HG03135 (cell line): ENCODE measurements around the gene FMNL2.
"Not testable (repeated sequence)": the region's sequence is repeated elsewhere in the genome, so short reads cannot be mapped to it uniquely, and the experiment has no call there.

Source experiments
- ATAC-seq: cut with Tn5 transposase; IDR thresholded peaks from one replicate; pipeline ENCODE4 v1.9.1; 2021; ENCODE audit warnings: mild to moderate bottlenecking, moderate library complexity; ENCODE audit not compliant: unreplicated experiment

The FMNL2 gene

DNA sequence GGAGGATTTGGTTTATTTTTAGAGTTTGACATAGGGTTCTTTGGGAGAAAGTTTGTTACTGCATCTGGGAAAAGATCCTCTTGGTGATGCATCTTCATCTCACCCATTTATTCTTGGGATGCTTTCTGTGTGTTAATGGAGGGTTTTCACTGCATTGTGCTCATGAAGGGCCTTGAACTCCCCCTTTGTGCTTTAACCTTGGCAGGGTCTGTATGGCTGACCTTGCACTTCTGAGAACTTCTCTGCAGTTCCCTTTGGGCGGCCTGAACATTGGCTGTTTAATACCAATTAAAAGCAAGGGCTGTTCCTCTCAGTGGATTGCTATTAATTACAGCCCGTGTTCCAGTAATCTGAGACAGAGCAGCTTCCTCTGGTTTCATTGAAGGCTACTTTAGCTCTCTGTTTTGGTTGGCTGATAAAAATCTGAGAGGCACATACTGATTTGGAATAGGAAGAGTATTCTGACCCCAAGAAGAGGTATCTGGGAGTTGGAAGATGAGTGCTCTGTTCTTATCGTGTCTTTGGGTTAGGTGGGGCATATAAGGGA lies 37.5 kb downstream of the FMNL2 start:
- no peak for ATAC-seq

DNA sequence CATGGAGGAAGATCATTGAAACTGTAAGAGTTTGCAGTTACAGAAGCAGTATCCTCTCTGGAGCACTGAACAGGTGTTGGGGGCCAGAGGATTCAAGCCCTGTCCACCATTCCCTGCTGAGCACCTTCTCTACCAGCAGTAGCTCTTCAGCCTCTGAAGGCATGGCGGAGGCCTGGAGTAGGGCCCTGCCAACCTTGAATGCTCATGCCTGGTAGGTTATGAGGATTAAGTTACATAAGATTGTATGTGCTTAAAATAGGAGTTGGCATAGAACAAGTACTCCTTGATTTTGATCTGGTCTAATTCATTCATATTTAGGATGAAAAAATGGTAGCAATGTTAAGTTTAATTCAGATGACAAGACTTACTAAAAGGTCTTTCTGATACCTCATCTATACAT lies 40.2 kb downstream of the FMNL2 start:
- no peak for ATAC-seq

DNA sequence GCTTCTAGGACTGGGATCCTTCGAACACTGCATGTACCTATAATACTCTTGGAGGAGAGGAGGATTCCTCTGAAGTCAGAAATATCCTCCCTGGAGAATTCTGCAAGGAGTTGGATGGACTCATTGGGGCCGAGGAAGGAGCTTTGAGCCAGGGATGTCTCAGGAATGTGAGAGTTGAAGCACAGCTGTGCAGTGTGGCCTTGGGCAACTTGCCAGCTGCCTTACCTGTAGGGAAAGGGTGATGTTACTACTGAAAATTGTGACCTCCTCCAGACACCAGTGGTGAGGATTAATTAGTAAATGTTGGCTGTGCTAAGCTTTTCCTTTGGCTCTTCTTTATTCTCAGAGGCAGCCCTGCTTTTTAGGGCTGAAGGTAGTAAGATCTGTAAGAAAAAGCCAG lies 41.4 kb downstream of the FMNL2 start:
- ATAC-seq, result no peak

DNA sequence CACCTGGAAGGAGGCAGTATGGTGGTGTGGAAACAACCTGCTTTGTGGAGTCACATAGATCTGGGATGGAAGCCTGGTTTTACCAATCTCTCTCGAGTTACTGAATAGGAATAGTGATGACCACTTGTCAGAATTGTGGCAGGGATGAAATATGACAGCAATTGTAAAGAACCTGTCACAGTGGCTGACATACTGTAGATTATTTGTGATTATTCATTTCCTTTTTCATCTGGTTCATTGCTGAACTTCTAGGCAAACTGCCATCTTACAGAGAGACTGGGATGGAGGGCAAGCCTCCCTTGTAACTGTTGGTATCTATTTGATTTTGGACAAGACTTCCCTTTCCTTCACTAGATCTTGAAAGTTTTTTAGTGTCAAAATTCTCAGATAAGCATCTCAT lies 42.0 kb downstream of the FMNL2 start:
- no peak for ATAC-seq

DNA sequence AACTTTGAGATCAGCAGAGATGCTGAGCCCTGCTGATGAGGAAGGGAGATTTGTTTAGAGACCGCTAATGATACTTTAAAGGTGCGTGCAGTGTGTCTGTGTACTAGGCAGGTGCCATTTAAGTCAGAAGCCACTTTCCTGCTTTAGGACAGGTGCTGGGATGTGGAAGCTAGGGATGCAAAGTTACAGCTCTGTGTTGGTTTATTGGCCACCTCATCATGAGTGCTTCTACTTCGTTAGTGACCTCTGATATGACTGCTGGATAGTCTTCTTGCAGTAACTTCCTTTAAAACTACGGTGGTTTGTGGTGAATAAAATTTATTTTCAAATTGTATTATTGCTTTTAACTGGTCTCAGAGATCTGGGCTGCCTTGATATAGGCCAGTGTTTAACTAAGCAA lies 44.1 kb downstream of the FMNL2 start:
- no peak for ATAC-seq

DNA sequence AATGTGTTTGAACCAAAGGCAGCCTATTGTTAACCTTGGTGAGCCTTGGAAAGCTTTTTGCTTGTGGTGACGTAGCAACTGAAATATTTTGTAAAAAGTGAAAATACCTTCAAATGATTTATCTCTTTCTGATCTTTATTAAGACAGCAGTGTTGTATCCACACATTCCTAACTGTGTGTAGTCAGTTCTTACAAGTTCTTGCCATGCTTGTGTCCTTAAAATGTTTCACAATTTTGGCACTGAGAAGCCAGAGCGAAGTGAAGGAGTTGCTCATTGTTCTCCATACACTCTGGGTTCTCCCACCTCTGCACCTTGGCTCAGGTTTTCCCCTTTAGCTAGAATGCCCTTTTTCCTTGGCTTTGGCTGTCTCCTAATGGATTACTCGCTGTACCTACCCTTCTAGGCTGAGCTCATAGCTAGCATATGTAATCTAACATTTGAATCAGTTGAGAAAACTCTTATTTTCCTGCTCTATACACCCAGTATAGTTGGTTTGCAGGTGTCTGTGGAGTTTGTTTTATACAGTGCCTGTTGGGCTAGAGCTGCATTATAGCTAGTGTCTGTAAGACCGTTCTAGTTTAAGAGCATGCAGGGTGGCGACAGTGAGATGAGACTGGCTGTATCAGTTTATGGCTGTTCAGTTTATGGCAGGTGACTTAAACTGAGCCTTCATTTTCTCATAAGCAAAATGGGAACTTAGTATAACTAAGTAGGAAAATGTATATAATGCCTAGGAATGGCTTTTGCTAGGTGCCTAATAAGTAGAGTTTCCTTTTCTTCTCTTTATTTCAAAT lies 45.5 kb downstream of the FMNL2 start:
- no peak for ATAC-seq

DNA sequence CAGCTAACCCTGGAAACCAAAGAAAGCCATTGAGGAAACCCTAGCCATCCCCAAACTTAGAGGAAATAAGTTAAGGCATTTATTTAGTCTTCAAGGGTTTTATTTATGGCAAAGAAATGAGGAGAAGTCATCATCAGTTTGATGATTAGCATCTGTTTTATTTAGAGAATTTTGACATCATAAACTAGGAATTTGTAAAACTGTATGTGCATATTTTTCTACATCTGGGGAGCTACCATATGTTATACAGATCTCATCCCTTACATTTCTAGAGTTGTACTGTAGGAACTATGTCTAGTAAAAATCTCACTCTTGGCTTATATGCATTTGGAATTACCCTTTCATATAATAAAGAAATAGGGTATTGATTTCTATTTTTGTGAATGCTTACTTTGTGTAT lies 48.7 kb downstream of the FMNL2 start:
- ATAC-seq, result no peak

DNA sequence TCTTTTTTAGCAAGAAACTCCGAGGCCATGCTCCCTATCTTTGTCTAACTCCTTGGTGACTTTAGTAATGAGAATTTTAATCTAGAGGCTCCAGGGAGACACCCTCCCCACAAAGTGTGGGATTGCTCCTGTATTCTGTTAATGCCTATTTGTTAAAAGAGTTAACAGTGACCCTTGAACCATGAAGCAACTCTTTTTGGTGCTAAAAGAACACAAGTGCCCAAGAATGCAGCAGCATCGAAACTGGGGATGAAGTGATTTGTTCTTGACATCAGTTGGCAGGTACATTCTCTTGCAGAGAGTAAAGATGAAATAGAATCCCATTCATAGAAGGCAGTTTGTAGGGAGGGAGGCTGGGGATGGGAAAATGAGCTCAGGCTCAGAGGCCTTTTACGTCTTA lies 50.0 kb downstream of the FMNL2 start:
- ATAC-seq, result no peak

DNA sequence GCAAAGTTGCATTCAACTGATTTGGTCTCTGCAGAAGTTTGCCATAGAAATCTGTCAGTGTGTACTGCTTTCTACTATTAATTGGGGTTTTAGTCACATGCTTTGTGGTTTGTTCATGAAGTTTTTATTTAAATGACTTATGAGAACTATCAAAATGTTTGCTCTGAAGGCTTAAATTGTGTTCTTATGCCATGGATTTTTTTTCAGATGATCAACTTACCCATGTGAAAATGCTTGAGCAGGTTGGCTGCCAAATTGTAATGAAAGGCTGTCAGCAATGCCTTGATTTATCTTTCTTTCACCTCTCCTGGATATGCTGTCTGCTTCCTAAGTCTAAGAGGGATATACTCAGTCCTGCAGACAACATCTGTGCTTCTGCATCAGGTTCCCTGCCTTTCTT lies 50.7 kb downstream of the FMNL2 start:
- ATAC-seq, result no peak

DNA sequence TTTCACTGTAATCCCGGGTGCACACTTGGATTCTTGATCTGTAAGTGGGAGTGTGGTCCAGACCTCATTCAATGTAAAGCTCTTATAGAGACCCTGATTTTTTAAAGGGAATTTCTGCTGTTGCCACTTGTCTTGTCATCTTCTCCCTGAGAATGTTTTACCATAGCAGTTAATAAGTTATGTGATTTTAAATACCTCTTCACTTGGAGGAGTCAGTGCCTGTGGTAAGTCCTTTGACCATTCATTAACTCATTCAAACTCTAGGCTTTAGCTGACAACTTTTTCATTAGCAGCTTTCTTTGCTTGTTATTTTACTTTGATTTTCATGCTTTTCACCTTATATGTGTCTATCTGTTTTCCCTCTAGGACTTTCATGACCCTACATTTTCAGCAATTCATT lies 51.3 kb downstream of the FMNL2 start:
- no peak for ATAC-seq

DNA sequence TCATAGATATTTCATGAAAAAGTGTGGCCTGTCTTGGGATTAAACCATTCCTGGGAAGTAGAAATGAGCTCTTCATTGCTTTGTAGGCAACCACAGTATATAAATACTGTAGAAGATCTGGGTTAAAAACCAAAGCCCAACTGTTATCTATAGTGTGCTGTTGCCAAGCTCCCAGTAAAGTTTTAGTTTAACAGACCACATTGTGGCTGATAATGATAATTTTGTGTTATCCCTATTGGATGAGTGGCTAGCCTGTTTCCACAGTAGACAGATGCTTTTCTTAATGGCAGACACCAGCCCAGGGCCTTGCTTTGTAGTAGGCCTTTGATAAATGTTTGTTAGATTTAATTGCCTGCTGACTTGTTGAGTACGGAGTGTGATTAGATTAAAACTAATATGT lies 52.1 kb downstream of the FMNL2 start:
- ATAC-seq, result no peak

DNA sequence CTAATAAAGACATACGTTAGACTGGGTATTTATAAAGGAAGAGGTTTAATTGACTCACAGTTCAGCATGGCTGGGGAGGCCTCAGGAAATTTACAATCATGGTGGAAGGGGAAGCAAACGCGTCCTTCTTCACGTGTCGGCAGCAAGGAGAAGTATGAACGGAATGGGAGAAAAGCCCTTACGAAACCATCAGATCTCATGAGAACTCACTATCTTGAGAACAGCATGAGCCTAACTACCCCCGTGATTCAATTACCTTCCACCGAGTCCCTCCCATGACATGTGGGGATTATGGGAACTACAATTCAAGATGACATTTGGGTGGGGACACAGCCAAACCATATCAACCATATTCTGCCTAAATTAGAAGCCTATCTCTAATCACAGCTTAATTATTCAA lies 53.3 kb downstream of the FMNL2 start:
- not testable (repeated sequence) for ATAC-seq

DNA sequence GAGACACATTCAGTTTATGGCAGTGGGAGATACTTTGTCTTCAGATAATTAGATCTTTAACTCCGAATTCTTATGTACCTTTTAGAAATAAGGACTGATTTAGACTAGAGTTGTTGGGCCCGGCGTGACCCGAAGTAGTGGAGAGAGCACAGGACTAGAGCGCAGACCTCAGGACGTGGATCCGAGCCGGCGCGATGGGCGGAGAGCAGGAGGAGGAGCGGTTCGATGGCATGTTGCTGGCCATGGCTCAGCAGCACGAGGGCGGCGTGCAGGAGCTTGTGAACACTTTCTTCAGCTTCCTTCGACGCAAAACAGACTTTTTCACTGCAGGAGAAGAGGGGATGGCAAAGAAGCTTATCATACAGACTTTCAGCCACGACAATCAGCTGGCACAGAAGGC lies 54.5 kb downstream of the FMNL2 start:
- ATAC-seq, result no peak

DNA sequence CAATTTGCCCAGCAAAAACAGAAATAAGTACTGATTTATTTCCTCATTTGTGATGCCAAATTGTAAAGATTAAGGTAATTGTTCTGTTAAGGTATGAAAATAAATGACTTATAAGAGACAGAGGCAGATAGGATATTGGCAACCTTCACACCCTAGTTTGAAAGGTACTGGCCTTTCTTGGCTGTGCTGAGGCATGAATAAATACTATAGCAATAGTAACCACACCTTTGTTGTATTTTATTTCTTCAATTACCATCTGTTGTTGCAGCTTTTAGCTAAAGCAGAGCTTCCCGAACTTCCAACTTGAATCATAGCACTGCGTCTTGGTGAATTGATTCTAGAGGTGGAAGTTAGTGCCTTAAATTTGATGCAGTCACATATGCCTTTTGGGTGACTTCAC lies 55.9 kb downstream of the FMNL2 start:
- no peak for ATAC-seq

DNA sequence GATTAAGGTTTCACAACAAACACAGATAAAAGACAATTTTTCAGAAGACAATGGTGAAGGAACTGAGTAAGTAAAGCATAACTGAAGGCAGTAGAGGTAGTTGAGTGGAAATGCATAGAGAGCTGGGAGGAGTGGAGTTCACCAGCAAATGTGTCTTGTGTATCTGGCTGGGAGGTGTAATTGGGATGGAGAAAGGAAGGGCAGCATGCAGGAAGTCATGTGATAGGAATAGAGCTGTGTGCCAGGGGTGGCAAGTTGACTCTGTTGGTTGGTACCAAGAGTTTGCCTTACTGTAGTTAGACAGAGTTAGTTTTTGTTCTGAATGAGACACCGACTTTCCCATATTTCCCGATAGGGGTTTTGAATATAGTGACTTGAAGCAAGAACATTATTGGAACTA lies 56.3 kb downstream of the FMNL2 start:
- ATAC-seq, result no peak

DNA sequence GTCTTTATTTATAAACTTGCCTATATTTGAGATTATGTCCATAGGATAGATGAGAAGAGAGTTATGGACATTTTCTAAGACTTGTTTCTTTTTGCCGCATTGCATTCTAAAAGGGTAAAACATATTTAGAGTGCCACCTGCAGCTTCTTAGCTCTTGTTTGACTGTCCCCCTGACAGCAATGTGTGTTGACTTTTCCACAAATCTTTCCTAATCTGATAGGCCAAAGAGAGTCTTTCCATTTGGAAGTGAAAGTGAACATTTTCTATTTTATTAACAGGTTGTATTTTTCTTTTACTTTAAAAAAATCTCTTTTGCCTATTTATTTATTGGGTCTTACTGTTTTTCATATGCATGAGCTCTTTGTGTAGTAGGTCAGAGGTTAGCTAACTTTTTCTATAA lies 58.4 kb downstream of the FMNL2 start:
- ATAC-seq, result no peak

DNA sequence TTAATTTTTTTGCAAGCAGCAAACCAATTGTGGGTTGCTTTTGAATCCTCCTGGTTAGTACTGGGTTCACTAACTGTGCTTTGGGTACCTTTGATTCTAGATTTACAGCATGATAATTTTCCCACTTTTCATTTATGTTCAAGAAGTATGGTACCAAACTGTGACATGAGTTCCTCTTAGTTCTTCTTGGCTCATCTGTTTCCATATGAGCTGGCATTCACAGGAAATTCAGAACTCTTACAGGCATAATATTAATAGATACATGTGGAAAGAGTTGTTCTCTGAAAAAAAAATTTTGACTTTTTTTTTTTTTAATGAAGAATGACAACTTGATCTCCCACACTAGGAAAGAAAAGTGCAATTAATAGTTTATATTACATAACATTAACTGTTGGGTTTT lies 59.4 kb downstream of the FMNL2 start:
- ATAC-seq, result no peak

DNA sequence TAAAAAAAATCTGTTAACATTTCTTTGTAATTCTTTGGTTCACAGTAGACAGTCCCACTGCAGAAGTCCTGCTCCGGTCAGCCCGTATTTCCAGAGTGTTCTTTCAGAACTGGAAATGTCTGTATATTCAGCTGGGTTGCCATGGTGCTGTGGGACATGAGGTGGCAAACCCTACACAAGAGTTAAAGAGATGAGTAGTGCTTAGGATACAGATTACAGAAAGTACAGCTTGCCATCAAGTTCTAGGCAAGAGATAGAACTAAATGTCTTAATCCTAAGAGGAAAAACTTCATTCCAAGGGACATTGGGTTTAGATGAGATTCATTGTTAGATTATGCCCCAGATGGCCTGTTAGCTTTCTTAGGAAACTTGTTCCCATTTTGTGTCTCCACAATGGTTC lies 60.1 kb downstream of the FMNL2 start:
- no peak for ATAC-seq

DNA sequence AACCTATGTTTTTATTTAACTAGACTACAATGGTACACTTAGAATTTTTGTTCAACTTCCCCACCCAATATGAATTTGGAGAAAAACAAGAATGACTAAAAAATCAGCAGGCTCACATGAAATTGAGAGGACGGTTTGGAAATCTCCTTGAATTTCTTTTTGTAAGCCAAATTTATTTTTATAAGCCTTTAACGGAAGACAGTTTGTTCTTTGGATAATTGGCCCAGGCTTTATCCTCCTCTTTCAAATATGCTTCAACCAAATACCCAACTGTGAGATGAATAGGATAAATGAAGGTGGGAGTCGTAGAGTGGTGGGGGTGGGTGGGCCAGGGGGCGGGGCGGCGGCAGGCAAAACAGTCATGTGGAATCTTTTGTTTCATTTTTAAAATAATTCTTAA lies 60.6 kb downstream of the FMNL2 start:
- ATAC-seq, result no peak

DNA sequence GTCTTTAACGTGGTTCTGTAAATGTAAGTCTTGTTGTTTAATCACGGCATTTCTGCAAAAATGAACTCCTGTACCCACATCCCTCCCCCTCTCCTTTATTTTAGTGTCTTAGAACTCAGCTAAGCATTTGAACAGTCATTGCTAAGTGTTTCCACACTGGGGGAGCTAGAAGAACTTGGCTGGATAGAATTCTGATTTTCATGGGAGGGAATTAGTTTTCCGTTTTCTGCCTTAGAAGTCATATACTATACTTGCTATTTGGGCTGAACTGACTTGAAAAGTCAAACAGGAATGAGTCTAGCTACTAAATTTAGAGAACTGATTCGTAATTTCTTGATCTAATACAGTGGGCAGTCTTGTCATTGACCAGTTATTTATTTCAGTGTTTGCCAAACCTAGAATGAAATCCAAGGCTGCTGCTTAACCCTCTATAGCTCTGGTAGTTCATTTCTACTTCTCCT lies 61.1 kb downstream of the FMNL2 start:
- ATAC-seq, result no peak

DNA sequence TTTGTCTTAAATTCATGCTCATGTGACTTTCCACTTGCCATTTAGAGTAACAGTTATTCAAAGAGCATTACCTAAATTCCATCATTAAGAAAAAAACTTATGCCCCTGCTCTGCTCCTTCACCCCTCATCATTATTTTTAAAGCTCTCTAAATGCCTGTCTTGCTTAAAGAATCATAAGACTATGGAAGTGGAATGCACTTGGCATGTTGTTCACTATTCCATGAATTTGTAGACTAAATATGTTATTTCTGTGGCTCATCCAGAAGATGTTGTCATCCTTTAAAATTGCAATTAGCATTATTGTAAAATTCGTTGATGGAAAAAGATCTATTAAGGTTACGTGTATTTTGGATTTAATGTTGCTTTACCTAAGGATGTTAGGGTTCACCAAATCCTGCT lies 61.8 kb downstream of the FMNL2 start:
- no peak for ATAC-seq

DNA sequence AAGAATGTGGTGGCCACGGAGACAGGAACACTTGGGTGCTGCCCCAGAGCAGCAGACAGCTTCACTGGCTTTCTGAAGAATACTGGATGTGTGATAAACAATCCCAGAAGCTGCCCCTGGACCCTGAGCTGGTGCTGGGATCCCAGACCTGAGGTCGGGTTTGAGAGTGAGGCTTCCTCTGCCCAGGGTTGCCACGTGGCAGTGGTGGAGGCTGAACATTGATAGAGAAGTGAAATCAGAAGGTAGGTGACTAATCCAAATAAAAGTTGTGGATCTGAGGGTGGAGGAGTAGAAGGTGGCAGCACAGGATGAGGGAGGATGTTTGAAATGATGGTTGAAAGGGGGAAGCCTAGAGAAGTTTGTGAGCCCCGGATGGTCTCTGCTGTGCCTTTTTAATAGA lies 64.0 kb downstream of the FMNL2 start:
- ATAC-seq, result no peak
